Keratinocyte (primary cell): Measurements from ENCODE around the gene MTCH1. TPM values are rescaled to one million over a fixed set of nuclear protein-coding genes. Genes with fewer than 3 reads are reported as not detected.

Experiments
- DNase-seq: peaks from one replicate; pipeline ENCODE4 v3.0.0-alpha.2; 2011; ENCODE audit warnings: low read depth, missing footprints, low spot score
- FAIRE-seq: peaks from 2 replicates; lab custom pipeline; 2011; peaks lifted over from hg19 to GRCh38; lab: Jason Lieb, UNC
- H2AFZ ChIP-seq: 2 replicates; pipeline ENCODE4 v1.6.0; 2012; ENCODE audit warnings: low read length, control low read depth, inconsistent platforms; ENCODE audit not compliant: control insufficient read depth
- H3K27ac ChIP-seq: 2 replicates; pipeline ENCODE4 v1.5.1; 2011; ENCODE audit warnings: low read length; ENCODE audit not compliant: control insufficient read depth, insufficient read depth
- H3K27me3 ChIP-seq: 3 replicates; pipeline ENCODE4 v1.6.0; 2011; ENCODE audit warnings: low read length; ENCODE audit not compliant: control insufficient read depth, insufficient read depth; ENCODE audit errors: extremely low read depth
- H3K36me3 ChIP-seq, 2 experiments: 2 replicates in 1 of 2; 3 replicates in 1 of 2; pipeline ENCODE4 v1.5.1; 2011; ENCODE audit warnings: low read length in 2 of 2, mild to moderate bottlenecking in 1 of 2; ENCODE audit not compliant: control insufficient read depth in 2 of 2, insufficient read depth in 2 of 2; ENCODE audit errors: extremely low read depth in 1 of 2
- H3K4me1 ChIP-seq: 3 replicates; pipeline ENCODE4 v1.5.1; 2011; ENCODE audit warnings: low read length; ENCODE audit not compliant: control insufficient read depth, insufficient read depth; ENCODE audit errors: extremely low read depth
- H3K4me2 ChIP-seq: 3 replicates; pipeline ENCODE4 v1.6.0; 2011; ENCODE audit warnings: low read depth, low read length; ENCODE audit not compliant: control insufficient read depth, insufficient read depth; ENCODE audit errors: extremely low read depth
- H3K4me3 ChIP-seq, 3 experiments: fragments of 200-600 bp in 1 of 3; sonication (generic) in 1 of 3; 2 replicates in 2 of 3; 3 replicates in 1 of 3; pipeline ENCODE4 v1.5.1; 2011 to 2016; ENCODE audit warnings: low read length in 3 of 3, mild to moderate bottlenecking in 3 of 3, control low read depth in 2 of 3, inconsistent platforms in 1 of 3, low read depth in 1 of 3, mixed read lengths in 1 of 3, mixed run types in 1 of 3, moderate library complexity in 1 of 3; ENCODE audit not compliant: control insufficient read depth in 2 of 3, insufficient read depth in 2 of 3; ENCODE audit errors: extremely low read depth in 1 of 3
- H3K79me2 ChIP-seq: 2 replicates; pipeline ENCODE4 v1.6.0; 2012; ENCODE audit warnings: low read length; ENCODE audit not compliant: control insufficient read depth, insufficient read depth
- H3K9ac ChIP-seq: 3 replicates; pipeline ENCODE4 v1.6.0; 2011; ENCODE audit warnings: low read length; ENCODE audit not compliant: control insufficient read depth, insufficient read depth; ENCODE audit errors: extremely low read depth
- H3K9me1 ChIP-seq: 3 replicates; pipeline ENCODE4 v1.6.0; 2011; ENCODE audit warnings: low read length; ENCODE audit not compliant: control insufficient read depth, insufficient read depth; ENCODE audit errors: extremely low read depth
- H3K9me3 ChIP-seq: 2 replicates; pipeline ENCODE4 v1.5.1; 2012; ENCODE audit warnings: low read depth, low read length; ENCODE audit not compliant: control insufficient read depth
- H4K20me1 ChIP-seq: 3 replicates; pipeline ENCODE4 v1.6.0; 2011; ENCODE audit warnings: low read length; ENCODE audit not compliant: control insufficient read depth, insufficient read depth; ENCODE audit errors: extremely low read depth
- CTCF ChIP-seq, 3 experiments: IDR thresholded peaks in 1 of 3; conservative IDR thresholded peaks in 1 of 3; optimal IDR thresholded peaks in 1 of 3; 2 replicates in 2 of 3; 3 replicates in 1 of 3; pipeline versions ENCODE3 to v1.5.1; 2011; ENCODE audit warnings: low read length in 3 of 3, mild to moderate bottlenecking in 3 of 3, moderate library complexity in 2 of 3, control low read depth in 1 of 3, inconsistent platforms in 1 of 3; ENCODE audit not compliant: insufficient read depth in 2 of 3; ENCODE audit errors: extremely low read depth in 1 of 3
- EZH2 ChIP-seq: IDR thresholded peaks from one replicate; pipeline ENCODE4 v1.6.1; 2012; ENCODE audit warnings: inconsistent platforms, mild to moderate bottlenecking, low read length, moderate library complexity
- dilution Hi-C: fragments of 300-500 bp; cut with MboI; formaldehyde crosslinking; loops from one replicate; pipeline ENCODE4 v1.7.0; 2020; ENCODE audit warnings: low sequenced_read_pairs; ENCODE audit not compliant: extremely low pct_ligation_motif_present
- polyA plus RNA-seq, 5 experiments: library from polyadenylated mRNA; depleted of rRNA in 3 of 5; stranded (reverse) in 3 of 5; stranded (forward) in 1 of 5; unstranded in 1 of 5; fragments of >200 nt; gene quantifications; 1 replicate in 1 of 5; 2 replicates in 3 of 5; 3 replicates in 1 of 5; pipeline versions ENCODE4 v1.2.1 to v1.2.3, GENCODE V29; 2011 to 2012; ENCODE audit warnings: missing spikeins in 2 of 5, low read depth in 1 of 5, low replicate concordance in 1 of 5

The MTCH1 gene
- polyA plus RNA-seq, 1 donor (not counting 4 experiments of a cell fraction or from before 2014, with no cell fraction given) = 88.8 TPM

GRCh38 chr6:37010402-37010892 is 24.5 kb upstream of the MTCH1 start:
- TF ChIP-seq CTCF (optimal IDR thresholded peaks at IDR 0.05 in 1 of 3, IDR thresholded peaks at IDR 0.05 in 1 of 3, conservative IDR thresholded peaks at IDR 0.05 in 1 of 3; ENCODE audit: extremely low read depth in 1 of 3, insufficient read depth in 2 of 3, low read length in 3 of 3) (no peak), EZH2 (no peak)
- Histone ChIP-seq H2AFZ (no peak overlapping the region), H3K4me2 (no peak overlapping the region), H3K4me1 (peaks cover 6% of the 10 kb centered on the region), H3K27ac (no peak overlapping the region), H3K4me3 (no peak overlapping the region), H3K9me3 (no peaks in the 10 kb centered on the region), H4K20me1 (no peaks in the 10 kb centered on the region), H3K9ac (no peak overlapping the region), H3K79me2 (no peaks in the 10 kb centered on the region), H3K9me1 (no peaks in the 10 kb centered on the region), H3K36me3 (no peaks in the 10 kb centered on the region), H3K27me3 (peaks cover 13% of the 10 kb centered on the region)
- FAIRE-seq (no peak), DNase-seq (no peak)
- dilution Hi-C loops = no loop called here

- no peak for DNase-seq
- Histone ChIP-seq H3K27me3 (peaks cover 12% of the 10 kb centered on the region), H3K9me1 (no peaks in the 10 kb centered on the region), H2AFZ (no peak overlapping the region), H3K9ac (no peak overlapping the region), H3K4me2 (no peak overlapping the region), H3K9me3 (no peaks in the 10 kb centered on the region), H3K4me3 (no peak overlapping the region), H3K79me2 (no peaks in the 10 kb centered on the region), H3K4me1 (peaks cover 6% of the 10 kb centered on the region), H3K27ac (no peak overlapping the region), H4K20me1 (no peaks in the 10 kb centered on the region), H3K36me3 (no peaks in the 10 kb centered on the region)
- dilution Hi-C loops = no loop called here
- no peak for TF ChIP-seq CTCF (optimal IDR thresholded peaks at IDR 0.05 in 1 of 3, IDR thresholded peaks at IDR 0.05 in 1 of 3, conservative IDR thresholded peaks at IDR 0.05 in 1 of 3; ENCODE audit: extremely low read depth in 1 of 3, insufficient read depth in 2 of 3, low read length in 3 of 3)
- TF ChIP-seq EZH2 = no peak
- FAIRE-seq = no peak
These were observed 22.8 kb upstream of the MTCH1 start for GRCh38 chr6:37008484-37009465.
